ENCODE results near the gene GCHFR. TPM values are rescaled to one million over a fixed set of nuclear protein-coding genes. Genes with fewer than 3 reads are reported as not detected.

The GCHFR gene
- polyA plus RNA-seq, 1 of the 3 experiments (the other 2 are of a cell fraction): 0.67 TPM

DNA sequence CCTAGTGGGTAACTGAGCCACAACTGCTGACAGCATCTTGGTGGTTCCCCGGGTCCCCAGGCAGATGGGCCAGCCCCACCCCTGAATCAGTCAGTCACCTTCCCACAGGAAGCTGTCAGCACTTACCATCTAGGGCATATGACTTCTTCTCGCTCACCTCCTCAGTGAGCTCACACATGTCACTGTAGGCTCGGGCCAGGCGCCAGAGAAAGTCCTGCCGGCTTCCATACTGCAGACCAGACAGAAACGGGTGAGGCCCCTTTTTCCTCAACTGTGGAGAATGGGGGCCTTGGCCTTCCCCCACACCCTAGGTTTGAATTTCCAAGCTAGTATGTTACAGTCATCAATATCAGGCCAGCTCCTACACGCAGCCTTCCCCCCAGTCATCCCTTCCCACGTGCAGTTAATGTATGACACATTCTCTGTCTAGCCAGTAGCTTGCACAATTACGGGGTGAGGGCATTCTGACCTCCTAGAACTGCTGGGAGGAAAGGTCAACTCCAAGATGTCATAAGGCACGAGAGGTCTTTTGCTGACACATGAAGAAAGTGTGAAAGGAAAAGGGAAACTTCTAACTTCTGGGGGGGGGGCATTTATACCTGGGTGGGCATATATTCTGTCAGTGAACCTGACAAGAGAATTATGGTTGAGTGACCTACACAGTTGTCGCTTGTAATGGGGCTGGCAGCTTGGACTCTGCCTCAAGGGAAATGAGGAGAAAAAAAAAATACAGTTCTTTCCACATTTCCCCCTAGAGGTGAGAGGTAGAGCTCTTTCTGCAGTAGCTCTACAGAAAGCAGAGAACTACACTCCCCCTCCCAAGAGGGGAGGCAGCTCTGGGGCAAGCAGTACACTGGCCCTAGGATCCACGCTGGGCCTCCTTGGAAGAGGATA is 19.7 kb upstream of the GCHFR start:
- Histone ChIP-seq H3K36me3 (replicated peaks in 1 of 2; ENCODE audit: control insufficient read depth in 1 of 2, insufficient read depth in 2 of 2, low read length in 1 of 2) (peaks cover 32 to 33% of the 10 kb centered on the region in 2 experiments), H3K9me3 (no peaks in the 10 kb centered on the region), H3F3A (replicated peaks; ENCODE audit: insufficient read depth) (peaks cover 6% of the 10 kb centered on the region), H3K27me3 (ENCODE audit: insufficient read depth) (no peaks in the 10 kb centered on the region), H3K4me3 (ENCODE audit: low read depth in 2 of 2, low read length in 1 of 2) (no peak overlapping the region), H3K4me1 (ENCODE audit: control insufficient read depth in 1 of 2, insufficient read depth in 2 of 2, low read depth in 1 of 2, low read length in 1 of 2) (peaks cover 0 to 4% of the 10 kb centered on the region in 2 experiments; a peak in 1 of 4 replicates), H3K27ac (ENCODE audit: low read depth in 2 of 2, low read length in 1 of 2) (no peak overlapping the region), H2AFZ (ENCODE audit: low read depth) (no peak overlapping the region), H4K20me1 (ENCODE audit: insufficient read depth) (no peaks in the 10 kb centered on the region), H3K9ac (no peak overlapping the region), H3K4me2 (no peak overlapping the region), H3K9me2 (no peaks in the 10 kb centered on the region), H3K79me2 (ENCODE audit: insufficient read depth) (no peaks in the 10 kb centered on the region)
- ChIA-PET CTCF (interaction anchor here (0.6 to 20.8 kb wide), 6 partner anchors 13 to 1742 kb away, joined by 3 to 555 read pairs (median 4); partner anchors contain the start of genes C15orf62, GCHFR and VPS18), POLR2A (no interaction called here)
- DNase-seq: no peak
- 74% methylated on average over 11 of the region's 12 CpGs for WGBS (ENCODE audit: low lambda C conversion rate)
- no peak for TF ChIP-seq FOXM1 (IDR thresholded peaks at IDR 0.05; ENCODE audit: low read depth)
- TF ChIP-seq, protein P1, sequence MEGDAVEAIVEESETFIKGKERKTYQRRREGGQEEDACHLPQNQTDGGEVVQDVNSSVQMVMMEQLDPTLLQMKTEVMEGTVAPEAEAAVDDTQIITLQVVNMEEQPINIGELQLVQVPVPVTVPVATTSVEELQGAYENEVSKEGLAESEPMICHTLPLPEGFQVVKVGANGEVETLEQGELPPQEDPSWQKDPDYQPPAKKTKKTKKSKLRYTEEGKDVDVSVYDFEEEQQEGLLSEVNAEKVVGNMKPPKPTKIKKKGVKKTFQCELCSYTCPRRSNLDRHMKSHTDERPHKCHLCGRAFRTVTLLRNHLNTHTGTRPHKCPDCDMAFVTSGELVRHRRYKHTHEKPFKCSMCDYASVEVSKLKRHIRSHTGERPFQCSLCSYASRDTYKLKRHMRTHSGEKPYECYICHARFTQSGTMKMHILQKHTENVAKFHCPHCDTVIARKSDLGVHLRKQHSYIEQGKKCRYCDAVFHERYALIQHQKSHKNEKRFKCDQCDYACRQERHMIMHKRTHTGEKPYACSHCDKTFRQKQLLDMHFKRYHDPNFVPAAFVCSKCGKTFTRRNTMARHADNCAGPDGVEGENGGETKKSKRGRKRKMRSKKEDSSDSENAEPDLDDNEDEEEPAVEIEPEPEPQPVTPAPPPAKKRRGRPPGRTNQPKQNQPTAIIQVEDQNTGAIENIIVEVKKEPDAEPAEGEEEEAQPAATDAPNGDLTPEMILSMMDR (IDR thresholded peaks at IDR 0.05): peak; percentile 22; the same call in 1 of the 2 replicates

DNA sequence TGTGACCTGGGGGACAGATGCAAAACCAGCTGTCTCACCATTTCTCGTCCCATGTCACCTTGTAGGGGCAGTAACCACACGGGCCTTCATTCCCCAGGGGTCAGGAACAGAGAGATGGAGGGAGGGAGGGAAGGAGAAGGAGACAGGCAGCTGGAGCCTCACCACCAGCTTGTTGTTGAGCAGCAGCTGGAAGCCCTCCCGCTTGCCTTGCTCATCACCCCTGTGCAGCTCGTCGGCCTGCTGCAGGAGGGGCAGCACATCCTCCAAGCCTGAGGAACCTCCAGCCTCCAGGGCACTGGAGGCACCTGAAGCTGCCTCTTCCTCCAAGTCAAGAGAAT is 19.1 kb upstream of the GCHFR start:
- Histone ChIP-seq H3K27me3 (ENCODE audit: insufficient read depth) (no peaks in the 10 kb centered on the region), H3F3A (replicated peaks; ENCODE audit: insufficient read depth) (peaks cover 6% of the 10 kb centered on the region), H3K36me3 (replicated peaks in 1 of 2; ENCODE audit: control insufficient read depth in 1 of 2, insufficient read depth in 2 of 2, low read length in 1 of 2) (peaks cover 28 to 38% of the 10 kb centered on the region in 2 experiments), H3K4me1 (ENCODE audit: control insufficient read depth in 1 of 2, insufficient read depth in 2 of 2, low read depth in 1 of 2, low read length in 1 of 2) (peaks cover 0 to 4% of the 10 kb centered on the region in 2 experiments; a peak in 1 of 4 replicates), H4K20me1 (ENCODE audit: insufficient read depth) (no peaks in the 10 kb centered on the region), H3K79me2 (ENCODE audit: insufficient read depth) (no peaks in the 10 kb centered on the region), H3K9me3 (no peaks in the 10 kb centered on the region), H3K4me3 (ENCODE audit: low read depth in 2 of 2, low read length in 1 of 2) (no peak overlapping the region), H3K9me2 (no peaks in the 10 kb centered on the region), H3K9ac (no peak overlapping the region), H2AFZ (ENCODE audit: low read depth) (no peak overlapping the region), H3K27ac (ENCODE audit: low read depth in 2 of 2, low read length in 1 of 2) (no peak overlapping the region), H3K4me2 (no peak overlapping the region)
- CTCF ChIA-PET: interaction anchor here (0.6 to 20.8 kb wide), 3 partner anchors 33 to 1741 kb away, joined by 3 to 555 read pairs (median 4); partner anchors contain the start of genes C15orf62 and GCHFR
- POLR2A ChIA-PET: no interaction called here
- TF ChIP-seq EZH2phosphoT487 (IDR thresholded peaks at IDR 0.05; ENCODE audit: borderline replicate concordance, low read depth) (no peak), NFIC (IDR thresholded peaks at IDR 0.05; ENCODE audit: borderline replicate concordance) (no peak), CHD2 (IDR thresholded peaks at IDR 0.05; ENCODE audit: low read length, partially characterized antibody) (no peak), IRF3 (IDR thresholded peaks at IDR 0.05; ENCODE audit: low read depth, low read length) (no peak), NRF1 (IDR thresholded peaks at IDR 0.05; ENCODE audit: low read depth, low read length) (no peak), POLR2AphosphoS5 (IDR thresholded peaks at IDR 0.05; ENCODE audit: low read depth, low read length) (no peak), MEF2A (IDR thresholded peaks at IDR 0.05; ENCODE audit: borderline replicate concordance, low read depth) (no peak), RXRA (IDR thresholded peaks at IDR 0.05; ENCODE audit: borderline replicate concordance, low read depth) (no peak), TAF1 (IDR thresholded peaks at IDR 0.05; ENCODE audit: borderline replicate concordance, low read depth, low read length) (no peak), TEAD4 (IDR thresholded peaks at IDR 0.05; ENCODE audit: borderline replicate concordance, insufficient read depth) (no peak), JUND (IDR thresholded peaks at IDR 0.05) (no peak), ELF1 (IDR thresholded peaks at IDR 0.05) (no peak)
- TF ChIP-seq, protein P2, sequence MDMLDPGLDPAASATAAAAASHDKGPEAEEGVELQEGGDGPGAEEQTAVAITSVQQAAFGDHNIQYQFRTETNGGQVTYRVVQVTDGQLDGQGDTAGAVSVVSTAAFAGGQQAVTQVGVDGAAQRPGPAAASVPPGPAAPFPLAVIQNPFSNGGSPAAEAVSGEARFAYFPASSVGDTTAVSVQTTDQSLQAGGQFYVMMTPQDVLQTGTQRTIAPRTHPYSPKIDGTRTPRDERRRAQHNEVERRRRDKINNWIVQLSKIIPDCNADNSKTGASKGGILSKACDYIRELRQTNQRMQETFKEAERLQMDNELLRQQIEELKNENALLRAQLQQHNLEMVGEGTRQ (IDR thresholded peaks at IDR 0.05; ENCODE audit: borderline replicate concordance, low read depth, low read length): no peak
- TF ChIP-seq, protein P3, sequence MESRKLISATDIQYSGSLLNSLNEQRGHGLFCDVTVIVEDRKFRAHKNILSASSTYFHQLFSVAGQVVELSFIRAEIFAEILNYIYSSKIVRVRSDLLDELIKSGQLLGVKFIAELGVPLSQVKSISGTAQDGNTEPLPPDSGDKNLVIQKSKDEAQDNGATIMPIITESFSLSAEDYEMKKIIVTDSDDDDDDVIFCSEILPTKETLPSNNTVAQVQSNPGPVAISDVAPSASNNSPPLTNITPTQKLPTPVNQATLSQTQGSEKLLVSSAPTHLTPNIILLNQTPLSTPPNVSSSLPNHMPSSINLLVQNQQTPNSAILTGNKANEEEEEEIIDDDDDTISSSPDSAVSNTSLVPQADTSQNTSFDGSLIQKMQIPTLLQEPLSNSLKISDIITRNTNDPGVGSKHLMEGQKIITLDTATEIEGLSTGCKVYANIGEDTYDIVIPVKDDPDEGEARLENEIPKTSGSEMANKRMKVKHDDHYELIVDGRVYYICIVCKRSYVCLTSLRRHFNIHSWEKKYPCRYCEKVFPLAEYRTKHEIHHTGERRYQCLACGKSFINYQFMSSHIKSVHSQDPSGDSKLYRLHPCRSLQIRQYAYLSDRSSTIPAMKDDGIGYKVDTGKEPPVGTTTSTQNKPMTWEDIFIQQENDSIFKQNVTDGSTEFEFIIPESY (IDR thresholded peaks at IDR 0.05; ENCODE audit: borderline replicate concordance, low read depth): no peak
- 88% methylated on average over 2 of the region's 5 CpGs for WGBS (ENCODE audit: low lambda C conversion rate)
- no peak for DNase-seq

Data from SK-N-SH (cell line).